Fibroblast of the aortic adventitia (primary cell): Measurements from ENCODE around the gene AP1M2. TPM values are rescaled to one million over a fixed set of nuclear protein-coding genes. Genes with fewer than 3 reads are reported as not detected.

Experiments
- DNase-seq: peaks from one replicate; pipeline ENCODE4 v3.0.0-alpha.2; 2010; ENCODE audit warnings: low read depth
- H3K4me3 ChIP-seq: 2 replicates; pipeline ENCODE4 v1.5.1; 2011; ENCODE audit warnings: low read depth, mild to moderate bottlenecking, control low read depth, low read length, moderate library complexity
- total RNA-seq: library from RNA; depleted of rRNA; stranded (reverse); fragments of >200 nt; gene quantifications from 2 replicates; pipeline ENCODE4 v1.2.3, GENCODE V29; 2012; ENCODE audit warnings: low replicate concordance
- TF ChIP-seq, protein P1 (sequence below): IDR thresholded peaks from 2 replicates; pipeline ENCODE4 v1.5.1; 2011; ENCODE audit warnings: mild to moderate bottlenecking, low read length, control low read depth, inconsistent platforms; ENCODE audit not compliant: insufficient read depth

Gene AP1M2
- total RNA-seq, 1 donor, result not detected

DNA sequence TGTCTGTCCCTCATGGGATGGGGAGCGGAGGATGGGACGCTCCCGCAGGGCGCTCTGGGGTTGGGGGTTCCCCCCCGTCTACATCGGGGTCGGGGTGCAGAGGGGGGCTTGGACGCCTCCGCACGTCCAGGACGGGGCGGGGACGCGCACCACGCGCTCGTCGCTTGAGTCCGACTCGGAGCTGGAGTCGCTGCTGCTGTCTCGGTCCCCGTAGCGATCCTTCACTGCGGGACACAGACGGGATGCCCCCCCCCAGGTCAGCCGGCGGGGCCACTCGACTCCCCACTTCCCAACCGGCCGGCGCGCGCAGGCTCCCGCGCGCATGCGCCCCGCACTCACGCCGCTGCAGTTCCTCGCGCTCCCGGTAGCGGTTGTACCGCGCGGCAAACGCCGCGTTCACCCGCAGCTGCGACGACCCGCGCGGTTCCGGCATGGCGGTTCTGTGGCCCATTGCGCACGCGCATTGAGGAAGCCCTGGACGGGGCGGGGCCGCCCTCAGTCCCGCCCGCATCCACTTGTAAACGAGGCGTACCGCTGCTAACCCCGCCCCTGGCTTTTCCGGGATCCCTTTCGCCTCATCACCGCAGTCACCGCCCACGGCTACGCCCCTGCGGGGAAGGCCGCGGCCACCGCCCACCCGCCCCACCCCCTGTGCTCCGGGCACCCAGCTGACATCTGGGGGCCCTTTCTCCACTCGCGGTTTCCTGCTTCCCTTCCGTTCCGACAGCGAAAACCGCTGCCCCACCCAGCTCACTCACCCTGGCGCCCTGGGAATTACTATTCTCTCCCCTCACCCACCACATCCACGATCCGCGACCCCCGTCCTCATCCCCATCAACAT, 21.3 kb downstream of the AP1M2 start, which contains the start of gene KRI1:
Gene KRI1, minus strand, starts transcription at position 444 of the 841 bp plus-strand sequence. Its CDS starts 11 bp downstream, at position 433.
- TF ChIP-seq, protein P1, sequence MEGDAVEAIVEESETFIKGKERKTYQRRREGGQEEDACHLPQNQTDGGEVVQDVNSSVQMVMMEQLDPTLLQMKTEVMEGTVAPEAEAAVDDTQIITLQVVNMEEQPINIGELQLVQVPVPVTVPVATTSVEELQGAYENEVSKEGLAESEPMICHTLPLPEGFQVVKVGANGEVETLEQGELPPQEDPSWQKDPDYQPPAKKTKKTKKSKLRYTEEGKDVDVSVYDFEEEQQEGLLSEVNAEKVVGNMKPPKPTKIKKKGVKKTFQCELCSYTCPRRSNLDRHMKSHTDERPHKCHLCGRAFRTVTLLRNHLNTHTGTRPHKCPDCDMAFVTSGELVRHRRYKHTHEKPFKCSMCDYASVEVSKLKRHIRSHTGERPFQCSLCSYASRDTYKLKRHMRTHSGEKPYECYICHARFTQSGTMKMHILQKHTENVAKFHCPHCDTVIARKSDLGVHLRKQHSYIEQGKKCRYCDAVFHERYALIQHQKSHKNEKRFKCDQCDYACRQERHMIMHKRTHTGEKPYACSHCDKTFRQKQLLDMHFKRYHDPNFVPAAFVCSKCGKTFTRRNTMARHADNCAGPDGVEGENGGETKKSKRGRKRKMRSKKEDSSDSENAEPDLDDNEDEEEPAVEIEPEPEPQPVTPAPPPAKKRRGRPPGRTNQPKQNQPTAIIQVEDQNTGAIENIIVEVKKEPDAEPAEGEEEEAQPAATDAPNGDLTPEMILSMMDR, result peak; percentile 44
- peak within 1 kb of the TSS; percentile 89 for H3K4me3 ChIP-seq
- peak; percentile 97 for DNase-seq

DNA sequence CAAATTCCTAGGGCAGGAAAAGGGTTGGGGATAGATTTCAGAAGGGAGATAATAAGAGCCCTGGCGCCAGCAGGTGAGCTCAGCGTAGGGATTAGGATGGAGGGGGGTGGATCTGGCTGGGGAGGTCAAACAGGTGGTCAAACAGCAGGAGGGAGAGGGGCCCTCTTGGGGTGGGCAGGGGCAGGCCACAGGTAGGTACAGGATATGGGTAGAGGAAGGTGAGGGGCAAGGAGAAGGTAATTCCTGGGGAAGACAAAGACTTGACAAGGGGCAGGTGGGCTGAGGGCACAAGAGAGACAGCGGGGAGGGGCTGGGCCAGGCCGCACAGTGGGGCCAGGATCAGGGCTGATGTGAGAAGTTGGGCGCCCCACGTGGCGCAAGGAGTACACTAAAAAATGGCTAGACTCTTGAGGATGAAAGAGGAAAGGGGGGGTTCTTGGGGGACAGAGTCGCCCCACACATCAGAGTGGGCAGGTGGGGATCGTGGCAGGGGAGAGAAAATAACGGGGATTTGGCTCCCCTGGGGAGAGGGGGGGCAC, 22.0 kb downstream of the AP1M2 start:
- TF ChIP-seq, protein P1, result peak; percentile 20
- DNase-seq, result no peak
- H3K4me3 ChIP-seq, result peak overlapping the region; percentile 89

DNA sequence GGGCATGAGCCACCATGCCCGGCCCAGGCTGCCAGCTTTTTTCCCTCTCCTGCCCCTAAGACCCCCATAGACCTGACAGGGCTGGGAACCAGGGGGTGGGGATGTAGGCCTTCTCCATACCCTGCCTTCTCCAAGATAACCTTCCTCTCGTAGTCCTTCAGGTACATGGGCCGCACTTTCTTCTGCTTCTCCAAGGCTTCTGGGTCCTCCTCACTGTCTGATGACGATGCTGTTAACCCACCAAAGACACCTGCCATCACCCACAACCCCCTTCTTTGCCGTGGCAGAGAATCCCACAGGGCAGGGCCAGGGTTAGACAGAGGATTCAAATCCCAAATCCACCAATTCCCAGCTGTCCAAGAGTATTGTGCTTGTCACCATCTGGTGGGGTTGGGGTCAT, 24.5 kb downstream of the AP1M2 start:
- DNase-seq, result no peak
- no peak overlapping the region for H3K4me3 ChIP-seq
- TF ChIP-seq, protein P1, result no peak

DNA sequence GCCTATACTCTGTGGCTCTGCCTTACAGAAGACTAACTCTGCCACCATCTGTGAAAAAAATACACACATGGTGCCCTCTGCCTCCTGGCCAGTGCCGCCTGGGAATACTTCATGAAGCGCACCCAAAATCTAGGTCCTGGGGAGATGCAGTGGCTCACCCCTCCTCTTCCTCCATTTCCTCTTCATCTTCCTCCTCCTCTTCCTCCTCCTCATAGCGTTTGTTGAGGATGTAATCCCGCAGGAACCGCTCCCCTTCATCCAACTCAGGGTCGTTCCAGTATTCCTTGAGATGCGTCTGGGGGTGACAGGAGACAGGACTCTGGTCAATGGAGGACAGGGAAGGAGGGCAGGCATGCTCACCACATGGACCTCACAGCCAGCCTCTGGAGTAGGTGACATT, 27.0 kb downstream of the AP1M2 start:
- no peak overlapping the region for H3K4me3 ChIP-seq
- TF ChIP-seq, protein P1, result no peak
- DNase-seq, result no peak

DNA sequence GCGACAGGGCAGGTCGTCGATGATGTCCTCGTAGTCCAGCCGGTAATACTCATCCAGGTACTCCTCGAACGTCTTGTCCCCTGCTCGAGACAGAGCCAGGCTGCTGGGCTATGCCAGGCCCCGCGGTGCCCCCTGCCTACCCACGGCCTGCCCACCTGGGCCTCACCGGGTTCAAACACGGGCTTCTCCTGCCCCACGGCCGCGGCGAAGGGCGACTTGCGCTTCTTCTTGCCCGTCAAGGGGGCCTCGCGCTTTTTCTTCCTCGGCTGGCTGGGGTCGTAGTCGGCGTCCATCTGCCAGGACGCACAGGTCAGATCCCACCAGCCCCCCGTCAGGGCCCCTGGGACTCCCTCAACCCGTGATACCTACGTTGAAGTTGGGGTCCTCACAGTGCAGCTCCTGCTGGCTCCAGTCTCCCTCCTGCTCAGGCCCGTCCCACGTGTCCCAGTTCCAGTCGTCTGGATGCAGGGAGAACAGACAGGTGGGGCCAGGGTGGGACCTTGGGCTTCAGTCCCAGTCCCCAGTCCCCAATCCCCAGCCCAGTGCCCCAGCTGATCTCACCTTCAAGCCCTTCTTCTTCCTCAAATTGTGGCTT, 29.4 kb downstream of the AP1M2 start:
- TF ChIP-seq, protein P1, result no peak
- no peak overlapping the region for H3K4me3 ChIP-seq
- no peak for DNase-seq

DNA sequence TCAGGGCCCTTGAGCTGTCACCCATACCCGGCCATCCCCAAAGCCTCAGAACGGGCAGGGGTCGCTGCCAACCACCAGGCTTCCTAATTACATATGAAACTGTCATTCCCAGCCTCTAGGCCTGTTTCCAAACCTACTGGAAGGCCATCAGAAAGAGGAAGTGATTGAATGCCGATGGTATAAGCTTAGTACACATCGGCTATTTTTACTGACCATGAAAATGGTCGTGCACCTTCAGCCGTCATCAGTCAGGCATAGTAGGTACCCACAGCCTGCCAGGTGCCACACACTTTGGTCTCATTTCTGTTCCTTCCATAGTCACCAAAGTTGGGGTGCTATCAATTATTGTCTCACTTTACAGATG, 31.5 kb downstream of the AP1M2 start:
- TF ChIP-seq, protein P1, result no peak
- no peak for DNase-seq
- no peak overlapping the region for H3K4me3 ChIP-seq
